Inflammatory macrophage (primary cell): ENCODE results near the gene CSMD2.

Experiments used
- DNase-seq, 2 donors: peaks; one replicate each; pipeline ENCODE4 v3.0.0-alpha.2; 2020 to 2022

Gene CSMD2

GRCh38 chr1:34155860-34156259 lies 9.2 kb downstream of the CSMD2 start:
- no peak for DNase-seq

GRCh38 chr1:34153246-34153645 lies 11.8 kb downstream of the CSMD2 start:
- no peak for DNase-seq

GRCh38 chr1:34149501-34149900 lies 15.5 kb downstream of the CSMD2 start:
- DNase-seq, result no peak

GRCh38 chr1:34147301-34147700 lies 17.7 kb downstream of the CSMD2 start:
- no peak for DNase-seq

GRCh38 chr1:34144766-34145165 lies 20.3 kb downstream of the CSMD2 start:
- no peak for DNase-seq

GRCh38 chr1:34143975-34144374 lies 21.1 kb downstream of the CSMD2 start:
- DNase-seq, result no peak

GRCh38 chr1:34140011-34140676 lies 24.9 kb downstream of the CSMD2 start:
- no peak for DNase-seq

- DNase-seq, result no peak
Measured at GRCh38 chr1:34137411-34137810, 27.6 kb downstream of the CSMD2 start.

- DNase-seq, result no peak
Measured at GRCh38 chr1:34132161-34132420, 32.9 kb downstream of the CSMD2 start.

GRCh38 chr1:34131396-34132160 lies 33.5 kb downstream of the CSMD2 start:
- no peak for DNase-seq

GRCh38 chr1:34130306-34130705 lies 34.7 kb downstream of the CSMD2 start:
- no peak for DNase-seq

- no peak for DNase-seq
Measured at GRCh38 chr1:34129630-34130029, 35.4 kb downstream of the CSMD2 start.

- no peak for DNase-seq
Measured at GRCh38 chr1:34128186-34128889, 36.7 kb downstream of the CSMD2 start.

GRCh38 chr1:34127006-34128000 lies 37.7 kb downstream of the CSMD2 start:
- DNase-seq, result no peak

GRCh38 chr1:34126486-34126885 lies 38.5 kb downstream of the CSMD2 start:
- DNase-seq, result no peak

- no peak for DNase-seq
Measured at GRCh38 chr1:34125721-34126380, 39.2 kb downstream of the CSMD2 start.

GRCh38 chr1:34122080-34122932 lies 42.7 kb downstream of the CSMD2 start:
- DNase-seq, result no peak

GRCh38 chr1:34115233-34115632 lies 49.8 kb downstream of the CSMD2 start:
- no peak for DNase-seq

- DNase-seq, result no peak
Measured at GRCh38 chr1:34113887-34114286, 51.1 kb downstream of the CSMD2 start.

GRCh38 chr1:34113362-34113761 lies 51.7 kb downstream of the CSMD2 start:
- DNase-seq, result no peak

GRCh38 chr1:34108711-34109110 lies 56.3 kb downstream of the CSMD2 start:
- no peak for DNase-seq
